T-cell (primary cell): Measurements from ENCODE around the gene RAB11FIP5. TPM values are rescaled to one million over a fixed set of nuclear protein-coding genes. Genes with fewer than 3 reads are reported as not detected.

Experiments used
- ATAC-seq, 4 experiments: fragments of 200-7000 bp in 3 of 4; fragments of 150-1000 bp in 1 of 4; cut with Tn5 transposase; replicated peaks in 1 of 4; 1 replicate in 3 of 4; 2 replicates in 1 of 4; pipeline ENCODE4 v1.10.0; 2021; ENCODE audit warnings: moderate library complexity in 3 of 4, mild to moderate bottlenecking in 2 of 4, moderate number of reproducible peaks in 1 of 4
- CTCF ChIA-PET, 2 donors: fragments of 300-600 bp; sonication (Branson Sonifier 250); formaldehyde crosslinking; loops; one replicate each; lab custom pipeline; 2022; ENCODE audit warnings: antibody characterized with exemption in 2 of 2; lab: Charles Lee
- POLR2A ChIA-PET, 2 donors: fragments of 300-600 bp; sonication (Branson Sonifier 250); formaldehyde crosslinking; loops; one replicate each; lab custom pipeline; 2022; ENCODE audit warnings: antibody characterized with exemption in 2 of 2; lab: Charles Lee
- DNase-seq, 35 experiments: peaks; one replicate each; pipeline versions ENCODE4 v3.0.0 to v3.0.0-alpha.2; 2013 to 2023
- H3K27ac ChIP-seq: one replicate; pipeline ENCODE4 v1.5.1; 2013; ENCODE audit warnings: low read length
- H3K27me3 ChIP-seq, 2 experiments: replicated peaks in 1 of 2; 1 replicate in 1 of 2; 2 replicates in 1 of 2; pipeline versions ENCODE4 v1.6.1 to v1.7.0; 2013; ENCODE audit warnings: low read length in 1 of 2, mixed read lengths in 1 of 2; ENCODE audit not compliant: control insufficient read depth in 2 of 2, insufficient read depth in 2 of 2; ENCODE audit errors: extremely low read depth in 1 of 2
- H3K36me3 ChIP-seq, 2 donors: 1 replicate in 1 of 2; 2 replicates in 1 of 2; pipeline versions ENCODE4 v1.6.1 to v1.7.0; 2013; ENCODE audit warnings: low read length in 1 of 2; ENCODE audit not compliant: control insufficient read depth in 2 of 2, insufficient read depth in 1 of 2; ENCODE audit errors: extremely low read depth in 1 of 2
- H3K4me1 ChIP-seq, 2 experiments: 1 replicate in 1 of 2; 2 replicates in 1 of 2; pipeline versions ENCODE4 v1.6.1 to v1.7.0; 2013; ENCODE audit warnings: low read length in 2 of 2, mixed read lengths in 1 of 2; ENCODE audit not compliant: insufficient read depth in 2 of 2, control insufficient read depth in 1 of 2; ENCODE audit errors: extremely low read depth in 1 of 2
- H3K4me3 ChIP-seq, 2 donors: 1 replicate in 1 of 2; 2 replicates in 1 of 2; pipeline versions ENCODE4 v1.5.1 to v1.7.0; 2013; ENCODE audit warnings: mild to moderate bottlenecking in 2 of 2, low read length in 1 of 2, moderate library complexity in 1 of 2; ENCODE audit not compliant: control insufficient read depth in 1 of 2; ENCODE audit errors: extremely low read depth in 1 of 2
- H3K9me3 ChIP-seq: 2 replicates; pipeline ENCODE4 v1.7.0; 2013
- H3K27ac Mint-ChIP-seq, 2 donors: one replicate each; pipeline ENCODE4 v1.8.0; 2020 to 2021; ENCODE audit warnings: mild to moderate bottlenecking in 2 of 2, mixed read lengths in 2 of 2
- H3K27me3 Mint-ChIP-seq, 2 donors: one replicate each; pipeline ENCODE4 v1.8.0; 2021 to 2022; ENCODE audit warnings: mixed read lengths in 2 of 2
- H3K36me3 Mint-ChIP-seq: one replicate; pipeline ENCODE4 v1.8.0; 2021; ENCODE audit warnings: mixed read lengths
- H3K4me1 Mint-ChIP-seq, 3 donors: one replicate each; pipeline ENCODE4 v1.8.0; 2020 to 2022; ENCODE audit warnings: mixed read lengths in 3 of 3, mild to moderate bottlenecking in 1 of 3
- H3K4me3 Mint-ChIP-seq, 3 donors: one replicate each; pipeline ENCODE4 v1.8.0; 2020 to 2022; ENCODE audit warnings: mild to moderate bottlenecking in 3 of 3, mixed read lengths in 3 of 3, moderate library complexity in 3 of 3
- H3K9me3 Mint-ChIP-seq, 3 donors: one replicate each; pipeline ENCODE4 v1.8.0; 2020 to 2022; ENCODE audit warnings: mixed read lengths in 3 of 3
- WGBS: methylation state at CpG from one replicate; pipeline ENCODE4 v1.1.5; 2013; ENCODE audit warnings: missing lambda C conversion rate; ENCODE audit not compliant: insufficient coverage; 5-methylcytosine and 5-hydroxymethylcytosine counted together
- total RNA-seq, 35 experiments: library from RNA in 6 of 35; stranded (reverse) in 6 of 35; fragments of 120-200 nt in 1 of 35; gene quantifications; one replicate each; pipeline versions ENCODE4 v1.2.1 to v1.2.4 and lab custom pipeline; 2013 to 2026

RAB11FIP5 gene
- total RNA-seq, 5 donors from 2014 or later (not counting 1 experiment from before 2014, with no cell fraction given) = 7.9 to 15.2 (median 11.0) TPM

DNA sequence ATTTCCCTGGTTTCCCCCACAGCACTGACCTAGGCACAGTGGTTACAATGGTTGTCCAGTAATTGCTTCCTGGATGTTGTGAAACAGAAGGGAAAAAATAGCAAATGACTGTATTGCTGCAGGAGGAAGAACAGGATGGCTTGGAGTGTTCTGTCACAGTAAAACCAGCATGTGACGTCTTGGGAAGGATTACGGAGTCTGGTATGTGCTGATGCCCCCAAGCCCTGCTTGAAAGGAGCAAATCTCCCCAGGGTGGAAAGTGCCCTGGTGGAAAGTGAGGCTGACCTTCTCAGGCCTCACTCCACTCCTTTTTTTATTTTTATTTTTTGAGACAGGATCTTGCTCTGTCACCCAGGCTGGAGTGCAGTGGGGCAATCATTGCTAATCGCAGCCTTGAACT lies 7.8 kb downstream of the RAB11FIP5 start:
- H3K27me3 ChIP-seq = no peaks in the 10 kb centered on the region
- peaks cover 3% of the 10 kb centered on the region for H3K36me3 Mint-ChIP-seq
- no peak for ATAC-seq
- ChIA-PET CTCF (no interaction called here), POLR2A (no interaction called here)
- H3K4me1 Mint-ChIP-seq = peaks cover 16 to 57% (median 16%) of the 10 kb centered on the region in 3 donors
- no peak overlapping the region for H3K27ac Mint-ChIP-seq
- H3K4me1 ChIP-seq = peaks cover 0 to 30% of the 10 kb centered on the region in 2 experiments
- no peak overlapping the region for H3K4me3 Mint-ChIP-seq
- H3K36me3 ChIP-seq = no peaks in the 10 kb centered on the region
- WGBS = 100% methylated on average over 3 of the region's 3 CpGs
- DNase-seq = no peak
- no peak overlapping the region for H3K4me3 ChIP-seq
- no peaks in the 10 kb centered on the region for H3K27me3 Mint-ChIP-seq
- H3K9me3 Mint-ChIP-seq = no peaks in the 10 kb centered on the region
- no peaks in the 10 kb centered on the region for H3K9me3 ChIP-seq
- no peak overlapping the region for H3K27ac ChIP-seq

- no peak for DNase-seq
- no peaks in the 10 kb centered on the region for H3K9me3 Mint-ChIP-seq
- peaks cover 0 to 27% of the 10 kb centered on the region in 2 experiments for H3K4me1 ChIP-seq
- peaks cover 3% of the 10 kb centered on the region for H3K36me3 Mint-ChIP-seq
- H3K4me3 Mint-ChIP-seq = no peak overlapping the region
- ChIA-PET CTCF (no interaction called here), POLR2A (no interaction called here)
- no peaks in the 10 kb centered on the region for H3K9me3 ChIP-seq
- no peak overlapping the region for H3K4me3 ChIP-seq
- 77% methylated on average over 2 of the region's 2 CpGs for WGBS
- peak overlapping the region; percentile 54 to 64 for H3K27ac Mint-ChIP-seq
- peaks cover 11 to 42% (median 12%) of the 10 kb centered on the region in 3 donors for H3K4me1 Mint-ChIP-seq
- no peak overlapping the region for H3K27ac ChIP-seq
- ATAC-seq = peak in 1 of 4 experiments; percentile 22
- no peaks in the 10 kb centered on the region for H3K36me3 ChIP-seq
- H3K27me3 ChIP-seq = no peaks in the 10 kb centered on the region
- no peaks in the 10 kb centered on the region for H3K27me3 Mint-ChIP-seq
Observed at GRCh38 chr2:73103018-73103542, 9.7 kb downstream of the RAB11FIP5 start.

- POLR2A ChIA-PET = no interaction called here
- Histone ChIP-seq H3K4me3 (no peak overlapping the region), H3K27me3 (no peaks in the 10 kb centered on the region), H3K27ac (no peak overlapping the region), H3K4me1 (peaks cover 0 to 13% of the 10 kb centered on the region in 2 experiments), H3K36me3 (no peaks in the 10 kb centered on the region), H3K9me3 (no peaks in the 10 kb centered on the region)
- 92% methylated on average over 4 of the region's 12 CpGs for WGBS
- Mint-ChIP-seq H3K36me3 (peaks cover 3% of the 10 kb centered on the region), H3K27ac (no peak overlapping the region), H3K9me3 (no peaks in the 10 kb centered on the region), H3K4me3 (no peak overlapping the region), H3K4me1 (peaks cover 1 to 30% (median 6%) of the 10 kb centered on the region in 3 donors), H3K27me3 (no peaks in the 10 kb centered on the region)
- ATAC-seq (no peak), DNase-seq (no peak)
- CTCF ChIA-PET = no interaction called here
Observed at GRCh38 chr2:73101626-73102256, 11.0 kb downstream of the RAB11FIP5 start.

DNA sequence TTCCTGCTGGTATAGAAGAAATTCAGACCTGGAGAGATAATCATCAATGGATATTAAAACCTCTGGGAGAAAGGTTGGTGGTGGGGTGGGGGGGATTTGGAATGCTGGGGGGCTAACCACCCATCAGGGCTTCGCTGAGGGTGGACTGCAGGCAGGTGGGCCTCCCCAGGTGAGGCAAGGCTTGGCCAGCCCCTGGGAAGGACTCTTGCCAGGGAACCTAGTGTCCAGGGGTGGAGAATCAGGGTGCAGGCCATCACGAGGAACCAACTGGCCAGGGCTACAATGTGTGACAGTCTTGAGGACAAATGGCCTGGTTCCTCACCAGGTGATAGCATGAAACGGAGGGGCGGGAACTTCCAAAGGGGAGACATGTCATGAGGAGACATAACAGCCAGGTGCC lies 11.8 kb downstream of the RAB11FIP5 start:
- CTCF ChIA-PET = no interaction called here
- DNase-seq (no peak), ATAC-seq (no peak)
- Mint-ChIP-seq H3K27ac (no peak overlapping the region), H3K36me3 (peaks cover 3% of the 10 kb centered on the region), H3K9me3 (no peaks in the 10 kb centered on the region), H3K27me3 (no peaks in the 10 kb centered on the region), H3K4me3 (no peak overlapping the region), H3K4me1 (peaks cover 0 to 25% (median 6%) of the 10 kb centered on the region in 3 donors)
- no peak overlapping the region for H3K4me3 ChIP-seq
- H3K4me1 ChIP-seq = peaks cover 0 to 8% of the 10 kb centered on the region in 2 experiments
- H3K9me3 ChIP-seq = no peaks in the 10 kb centered on the region
- H3K27ac ChIP-seq = no peak overlapping the region
- POLR2A ChIA-PET = no interaction called here
- WGBS = 70% methylated on average over 1 of the region's 4 CpGs
- no peaks in the 10 kb centered on the region for H3K27me3 ChIP-seq
- no peaks in the 10 kb centered on the region for H3K36me3 ChIP-seq

DNA sequence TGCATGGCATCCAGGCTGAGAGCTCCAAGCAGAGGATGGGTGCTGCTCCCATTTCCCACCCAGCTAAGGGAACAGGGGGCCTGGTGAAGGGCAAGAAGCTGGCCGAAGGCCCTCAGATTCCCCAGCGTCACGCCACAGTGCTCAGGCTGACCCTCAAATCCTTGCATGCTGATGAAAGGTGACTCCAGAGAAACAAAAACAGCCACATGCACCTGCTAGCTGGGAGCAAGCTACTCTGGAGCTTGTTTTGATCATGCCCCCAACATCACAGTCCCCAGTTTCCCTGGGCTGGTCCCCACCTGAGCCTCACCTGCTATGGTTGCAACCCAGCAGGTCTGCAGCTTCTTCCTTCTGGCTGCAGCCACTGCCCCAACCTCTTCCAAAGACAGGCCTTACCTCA lies 13.3 kb downstream of the RAB11FIP5 start:
- WGBS = 95% methylated on average over 3 of the region's 3 CpGs
- POLR2A ChIA-PET = interaction anchor here in 1 of 2 donors (0.7 kb wide), 1 partner anchor 923 kb away, joined by 4 read pairs; no protein-coding TSS in a partner anchor
- Histone ChIP-seq H3K9me3 (no peaks in the 10 kb centered on the region), H3K27ac (no peak overlapping the region), H3K4me1 (peaks cover 0 to 3% of the 10 kb centered on the region in 2 experiments), H3K36me3 (no peaks in the 10 kb centered on the region), H3K27me3 (no peaks in the 10 kb centered on the region), H3K4me3 (no peak overlapping the region)
- DNase-seq (no peak), ATAC-seq (no peak)
- Mint-ChIP-seq H3K4me1 (peaks cover 0 to 19% (median 6%) of the 10 kb centered on the region in 3 donors), H3K27ac (no peak overlapping the region), H3K4me3 (no peak overlapping the region), H3K27me3 (no peaks in the 10 kb centered on the region), H3K9me3 (no peaks in the 10 kb centered on the region), H3K36me3 (no peaks in the 10 kb centered on the region)
- CTCF ChIA-PET = interaction anchor here in 1 of 2 donors (0.6 kb wide), 1 partner anchor 110 kb away, joined by 3 read pairs; no protein-coding TSS in a partner anchor

GRCh38 chr2:73095910-73096309 lies 16.8 kb downstream of the RAB11FIP5 start:
- H3K27me3 Mint-ChIP-seq = no peaks in the 10 kb centered on the region
- Histone ChIP-seq H3K27ac (no peak overlapping the region), H3K9me3 (no peaks in the 10 kb centered on the region), H3K4me3 (no peak overlapping the region), H3K4me1 (no peaks in the 10 kb centered on the region), H3K36me3 (no peaks in the 10 kb centered on the region), H3K27me3 (no peaks in the 10 kb centered on the region)
- ChIA-PET POLR2A (no interaction called here), CTCF (interaction anchor here in 1 of 2 donors (0.5 to 1.5 kb wide), 4 partner anchors 81 to 1813 kb away, joined by 3 to 4 read pairs (median 4); no protein-coding TSS in a partner anchor)
- no peak overlapping the region for H3K27ac Mint-ChIP-seq
- ATAC-seq (no peak), DNase-seq (no peak)
- no peaks in the 10 kb centered on the region for H3K36me3 Mint-ChIP-seq
- H3K4me3 Mint-ChIP-seq = no peak overlapping the region
- peaks cover 0 to 2% (median 0%) of the 10 kb centered on the region in 3 donors for H3K4me1 Mint-ChIP-seq
- no peaks in the 10 kb centered on the region for H3K9me3 Mint-ChIP-seq
- 86% methylated on average over 1 of the region's 3 CpGs for WGBS
